ENCODE results near the gene NKX2-2.

The NKX2-2 gene

DNA sequence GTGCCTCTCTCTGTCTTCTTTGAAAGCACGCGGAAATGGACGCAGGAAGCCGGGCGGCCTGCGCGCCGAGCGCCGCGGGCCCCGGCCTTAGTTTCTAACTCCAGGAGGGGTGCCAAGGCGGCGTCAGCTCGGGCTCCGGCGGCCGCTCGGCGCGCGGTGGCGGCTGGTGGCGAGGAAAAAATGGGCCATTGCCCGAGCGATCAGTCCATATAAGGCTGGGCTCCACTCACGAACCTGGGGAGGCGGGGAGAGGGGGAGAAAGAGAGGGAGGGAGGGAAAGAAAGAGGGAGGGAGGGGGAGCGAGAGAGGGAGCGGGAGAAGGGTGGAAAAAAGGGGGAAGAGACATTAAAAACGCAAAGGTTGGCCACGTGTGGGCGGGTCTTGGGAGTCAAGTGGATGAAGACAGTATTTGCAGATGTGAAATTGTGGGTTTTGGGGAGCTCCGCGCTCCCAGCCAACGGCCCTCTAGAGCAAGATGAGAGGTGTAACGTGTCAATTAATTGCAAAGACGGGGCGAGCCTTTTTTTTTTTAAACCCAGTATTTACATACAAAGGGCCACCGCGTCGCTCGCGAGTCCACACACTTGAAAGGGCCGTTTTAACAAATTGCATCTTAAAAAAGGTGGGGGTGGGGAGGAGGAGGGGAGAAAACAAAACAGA, at the start of gene NKX2-2:
Gene NKX2-2 (minus strand): TSS at position 184 of the 660 bp plus-strand sequence. CDS start 395 bp downstream, outside the sequence.
- no peak for DNase-seq (ENCODE audit: low read depth in 1 of 2, low spot score in 1 of 2)

DNA sequence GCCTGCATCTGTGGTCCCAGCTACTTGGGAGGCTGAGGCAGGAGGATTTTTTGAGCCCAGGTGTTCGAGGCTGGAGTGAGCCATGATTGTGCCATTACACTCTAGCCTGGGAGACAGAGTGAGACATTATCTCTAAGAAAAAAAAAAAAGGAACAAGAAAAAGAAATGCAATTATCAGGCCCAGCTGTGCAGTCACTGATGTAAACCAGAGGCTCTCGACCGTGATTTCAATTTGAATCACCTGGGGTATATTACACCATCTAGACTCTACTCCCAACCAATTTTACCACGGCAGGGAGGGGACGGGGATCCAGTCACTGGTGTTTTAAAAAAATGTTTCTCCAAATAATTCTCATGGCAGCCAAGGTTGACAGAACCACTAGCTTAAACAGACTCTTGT, 48.8 kb upstream of the NKX2-2 start:
- DNase-seq (ENCODE audit: low read depth in 1 of 2, low spot score in 1 of 2) = no peak

DNA sequence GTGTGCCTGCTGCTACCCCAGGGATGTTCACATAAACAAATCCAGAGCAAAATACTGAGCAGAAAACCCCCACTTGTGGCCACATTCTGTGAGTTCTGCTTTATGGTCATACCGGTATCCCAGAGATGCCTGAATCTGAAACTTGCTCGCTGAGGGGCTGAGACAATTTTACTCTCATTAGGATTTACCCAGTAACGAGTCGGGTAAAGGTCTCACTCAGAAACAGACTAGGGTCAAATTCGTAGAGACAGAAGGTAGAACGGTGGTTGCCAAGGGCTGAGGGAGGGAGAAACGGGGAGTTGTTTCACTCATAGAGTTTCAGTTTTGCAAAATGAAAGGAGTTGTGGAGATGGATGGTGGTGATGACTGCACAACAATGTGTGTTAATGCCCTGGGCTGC, 45.4 kb upstream of the NKX2-2 start:
- DNase-seq (ENCODE audit: low read depth in 1 of 2, low spot score in 1 of 2) = no peak

- no peak for DNase-seq (ENCODE audit: low read depth in 1 of 2, low spot score in 1 of 2)
These were observed 43.6 kb upstream of the NKX2-2 start for GRCh38 chr20:21557241-21558020.

- DNase-seq (ENCODE audit: low read depth in 1 of 2, low spot score in 1 of 2) = no peak
These were observed 42.5 kb upstream of the NKX2-2 start for GRCh38 chr20:21556398-21556797.

GRCh38 chr20:21555470-21556120, 41.7 kb upstream of the NKX2-2 start:
- DNase-seq (ENCODE audit: low read depth in 1 of 2, low spot score in 1 of 2) = no peak

DNA sequence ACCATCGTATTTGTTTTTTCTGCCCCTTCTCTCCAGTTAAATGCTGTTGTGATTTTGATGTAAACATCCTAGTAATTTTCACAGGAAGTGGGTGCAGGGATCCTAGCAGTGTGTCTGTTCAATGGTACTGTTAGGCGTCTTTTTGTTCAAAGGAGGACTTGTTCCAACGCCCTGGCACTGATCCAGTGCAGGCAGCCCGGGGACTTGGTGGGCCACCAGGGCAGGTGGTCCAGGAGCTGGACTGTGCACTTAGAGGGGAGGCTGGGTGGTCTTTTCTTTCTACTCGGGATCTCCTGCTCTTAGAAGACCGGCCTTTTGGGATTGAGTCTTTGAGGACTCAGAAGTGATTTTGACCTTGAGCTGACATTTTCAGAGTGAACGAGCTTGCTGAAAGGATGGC, 41.1 kb upstream of the NKX2-2 start:
- DNase-seq (ENCODE audit: low read depth in 1 of 2, low spot score in 1 of 2) = no peak

DNA sequence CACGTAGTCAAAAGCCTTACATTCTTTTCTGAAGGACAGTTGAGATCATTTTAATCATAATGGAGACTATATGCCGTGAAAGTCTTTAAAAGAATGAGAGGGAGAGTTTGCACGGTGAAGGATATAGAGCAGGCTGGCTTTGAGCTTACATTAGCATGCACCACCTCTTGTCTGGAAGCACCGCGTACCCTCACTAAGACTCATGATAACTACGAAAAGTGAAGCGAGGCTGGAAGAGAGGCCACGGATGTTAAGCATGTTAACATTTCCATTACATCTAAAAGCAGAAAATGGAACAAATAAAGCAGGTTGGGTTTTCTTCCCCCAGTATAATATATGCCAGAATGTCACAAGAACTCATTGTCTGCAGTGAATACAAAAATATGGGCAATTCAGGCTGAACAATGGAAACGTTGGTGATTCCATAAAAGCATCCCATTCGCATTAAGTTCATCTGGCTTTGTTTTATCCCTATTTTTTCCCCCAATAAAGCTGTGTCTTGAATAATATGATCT, 40.6 kb upstream of the NKX2-2 start:
- DNase-seq (ENCODE audit: low read depth in 1 of 2, low spot score in 1 of 2) = no peak

- no peak for DNase-seq (ENCODE audit: low read depth in 1 of 2, low spot score in 1 of 2)
These were observed 36.7 kb upstream of the NKX2-2 start for GRCh38 chr20:21550587-21550986.

DNA sequence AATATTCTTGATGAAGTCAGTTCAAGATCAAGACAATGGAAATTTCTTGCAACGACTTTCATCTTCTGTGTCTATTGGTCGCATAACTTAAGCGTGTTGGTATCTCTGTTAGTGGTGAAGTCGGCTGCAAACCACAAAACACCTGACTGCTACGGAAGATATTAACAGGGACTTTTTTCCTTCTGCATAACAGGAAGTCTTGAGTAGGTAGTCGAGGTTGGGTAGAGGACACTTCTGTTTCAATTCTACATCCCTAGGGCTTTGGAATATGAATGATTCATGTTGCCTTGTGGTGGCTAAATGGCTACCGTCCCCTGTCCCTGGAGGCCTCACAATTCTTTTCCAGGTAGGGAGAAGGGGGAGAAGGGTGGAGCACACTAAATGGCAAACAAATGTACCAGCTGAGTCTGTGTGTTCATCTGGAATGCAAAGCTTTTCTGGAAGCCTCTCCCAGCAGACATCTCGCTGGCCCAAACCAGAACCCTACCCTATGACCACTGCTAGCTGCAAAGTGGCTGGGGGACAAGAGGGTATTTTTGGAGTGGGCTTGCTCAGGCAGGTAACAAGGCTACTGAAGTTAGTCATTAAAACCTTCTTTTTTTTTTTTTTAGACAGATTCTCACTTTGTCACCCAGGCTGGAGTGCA, 34.6 kb upstream of the NKX2-2 start:
- no peak for DNase-seq (ENCODE audit: low read depth in 1 of 2, low spot score in 1 of 2)

- no peak for DNase-seq (ENCODE audit: low read depth in 1 of 2, low spot score in 1 of 2)
These were observed 32.5 kb upstream of the NKX2-2 start for GRCh38 chr20:21546355-21546754.

- DNase-seq (ENCODE audit: low read depth in 1 of 2, low spot score in 1 of 2) = no peak
These were observed 25.6 kb upstream of the NKX2-2 start for GRCh38 chr20:21539512-21539911.

GRCh38 chr20:21534886-21535285, 21.0 kb upstream of the NKX2-2 start:
- no peak for DNase-seq (ENCODE audit: low read depth in 1 of 2, low spot score in 1 of 2)

GRCh38 chr20:21534453-21534852, 20.6 kb upstream of the NKX2-2 start:
- DNase-seq (ENCODE audit: low read depth in 1 of 2, low spot score in 1 of 2) = no peak

GRCh38 chr20:21529863-21530262, 16.0 kb upstream of the NKX2-2 start:
- no peak for DNase-seq (ENCODE audit: low read depth in 1 of 2, low spot score in 1 of 2)

DNA sequence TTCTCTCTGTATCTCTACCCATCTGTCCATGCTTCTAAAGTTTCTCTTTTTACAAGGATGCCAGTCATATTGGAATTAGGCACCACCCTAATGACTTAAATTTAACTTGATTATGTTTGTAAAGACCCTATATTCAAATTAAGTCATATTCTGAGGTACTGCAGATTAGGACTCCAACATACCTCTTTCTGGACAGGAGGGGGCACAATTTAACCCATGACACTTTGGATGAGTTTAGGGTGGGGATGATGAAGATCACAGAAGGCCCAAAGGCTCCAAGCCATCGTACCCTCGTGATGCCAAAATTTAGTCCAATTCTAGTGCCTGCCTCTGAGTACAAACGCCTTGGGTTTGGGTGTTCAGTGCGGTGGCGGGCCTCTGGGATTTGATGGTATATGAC, 15.0 kb upstream of the NKX2-2 start:
- no peak for DNase-seq (ENCODE audit: low read depth in 1 of 2, low spot score in 1 of 2)

GRCh38 chr20:21527908-21528307, 14.0 kb upstream of the NKX2-2 start:
- DNase-seq (ENCODE audit: low read depth in 1 of 2, low spot score in 1 of 2) = no peak

- no peak for DNase-seq (ENCODE audit: low read depth in 1 of 2, low spot score in 1 of 2)
These were observed 12.9 kb upstream of the NKX2-2 start for GRCh38 chr20:21526776-21527175.

DNA sequence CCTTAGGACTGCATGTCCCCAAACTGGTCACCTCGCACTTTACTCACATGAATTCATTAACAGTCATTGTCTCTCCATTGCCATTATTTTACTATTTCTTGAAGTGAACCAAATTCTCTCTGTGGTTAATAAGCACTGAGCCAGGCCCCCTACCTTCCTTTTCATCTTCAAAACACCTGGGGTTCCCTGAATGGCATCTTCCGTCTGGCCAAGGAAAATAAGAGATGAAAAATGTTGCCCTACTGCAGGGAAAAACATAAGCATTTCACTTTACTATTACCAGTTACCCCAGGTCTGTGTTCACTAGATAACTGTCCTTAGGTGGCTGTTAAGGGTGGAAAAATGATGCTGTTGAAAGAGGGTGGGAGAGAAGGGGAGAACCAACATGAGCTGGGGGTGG, 10.0 kb upstream of the NKX2-2 start:
- no peak for DNase-seq (ENCODE audit: low read depth in 1 of 2, low spot score in 1 of 2)

DNA sequence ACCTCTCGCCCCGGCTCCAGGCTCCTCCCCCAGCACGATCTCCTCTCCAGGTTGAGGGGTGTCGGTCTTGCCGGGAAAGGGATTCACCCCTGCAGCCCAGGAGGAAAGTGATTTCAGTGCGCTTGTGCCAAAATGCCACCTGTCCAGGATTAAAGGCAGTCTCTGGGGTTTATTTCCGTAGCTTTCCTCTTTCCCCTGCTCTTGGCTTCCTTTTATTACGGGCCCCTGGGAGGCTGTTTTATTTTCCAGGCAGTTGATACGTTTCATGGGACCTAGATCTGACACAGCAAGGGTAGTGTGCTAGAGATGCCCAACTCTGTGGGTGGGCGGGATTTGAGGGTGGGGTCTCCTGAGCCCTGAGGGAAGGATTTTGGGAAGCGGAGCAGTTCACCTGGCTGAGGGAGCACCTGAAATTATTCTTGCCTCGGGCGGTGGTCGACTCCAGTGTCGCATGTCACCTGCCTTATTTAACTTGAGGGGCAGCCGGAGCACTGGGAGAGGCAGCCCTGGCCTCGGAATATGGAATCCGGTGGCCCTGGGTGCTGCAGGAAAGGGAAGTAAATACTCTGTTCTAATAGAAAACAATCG, 9.5 kb upstream of the NKX2-2 start:
- no peak for DNase-seq (ENCODE audit: low read depth in 1 of 2, low spot score in 1 of 2)

Measured in stimulated activated CD4-positive, alpha-beta T cell treated with anti-CD3 and anti-CD28 coated beads, Interleukin-15, amount 100 ng/mL, for 1 hour (primary cell).